ENCODE results near the gene SLC16A13.
"Not testable (repeated sequence)": the region's sequence is repeated elsewhere in the genome, so short reads cannot be mapped to it uniquely, and the experiment has no call there.

The SLC16A13 gene

DNA sequence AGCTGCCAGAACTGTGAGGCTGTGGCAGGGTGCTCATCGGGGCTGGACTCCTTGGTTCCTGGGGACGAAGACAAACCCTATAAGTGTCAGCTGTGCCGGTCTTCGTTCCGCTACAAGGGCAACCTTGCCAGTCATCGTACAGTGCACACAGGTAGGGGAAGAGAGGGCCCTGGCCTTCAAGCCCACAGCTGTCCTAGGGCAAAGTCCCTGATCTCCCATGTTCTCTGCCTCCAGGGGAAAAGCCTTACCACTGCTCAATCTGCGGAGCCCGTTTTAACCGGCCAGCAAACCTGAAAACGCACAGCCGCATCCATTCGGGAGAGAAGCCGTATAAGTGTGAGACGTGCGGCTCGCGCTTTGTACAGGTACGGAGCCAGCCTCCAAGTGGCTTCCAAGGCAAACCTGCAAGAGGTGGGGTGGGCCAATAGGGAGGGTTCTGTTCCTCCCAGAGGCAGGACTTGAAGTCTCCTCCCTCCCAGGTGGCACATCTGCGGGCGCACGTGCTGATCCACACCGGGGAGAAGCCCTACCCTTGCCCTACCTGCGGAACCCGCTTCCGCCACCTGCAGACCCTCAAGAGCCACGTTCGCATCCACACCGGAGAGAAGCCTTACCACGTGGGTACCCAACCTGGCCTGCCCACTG is 9.2 kb upstream of the SLC16A13 start:
- FAIRE-seq (no peak), DNase-seq (ENCODE audit: insufficient read length, low spot score) (no peak)

DNA sequence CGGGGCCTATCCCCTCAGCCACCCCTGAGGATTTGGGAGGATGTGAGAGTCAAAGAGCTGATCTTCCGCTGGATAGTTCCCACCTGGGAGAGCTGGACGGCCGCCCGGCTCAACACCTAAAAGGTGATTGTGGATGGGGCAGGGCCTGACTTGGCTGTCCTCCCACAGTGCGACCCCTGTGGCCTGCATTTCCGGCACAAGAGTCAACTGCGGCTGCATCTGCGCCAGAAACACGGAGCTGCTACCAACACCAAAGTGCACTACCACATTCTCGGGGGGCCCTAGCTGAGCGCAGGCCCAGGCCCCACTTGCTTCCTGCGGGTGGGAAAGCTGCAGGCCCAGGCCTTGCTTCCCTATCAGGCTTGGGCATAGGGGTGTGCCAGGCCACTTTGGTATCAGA is 8.5 kb upstream of the SLC16A13 start:
- DNase-seq (ENCODE audit: insufficient read length, low spot score) (no peak), FAIRE-seq (no peak)

DNA sequence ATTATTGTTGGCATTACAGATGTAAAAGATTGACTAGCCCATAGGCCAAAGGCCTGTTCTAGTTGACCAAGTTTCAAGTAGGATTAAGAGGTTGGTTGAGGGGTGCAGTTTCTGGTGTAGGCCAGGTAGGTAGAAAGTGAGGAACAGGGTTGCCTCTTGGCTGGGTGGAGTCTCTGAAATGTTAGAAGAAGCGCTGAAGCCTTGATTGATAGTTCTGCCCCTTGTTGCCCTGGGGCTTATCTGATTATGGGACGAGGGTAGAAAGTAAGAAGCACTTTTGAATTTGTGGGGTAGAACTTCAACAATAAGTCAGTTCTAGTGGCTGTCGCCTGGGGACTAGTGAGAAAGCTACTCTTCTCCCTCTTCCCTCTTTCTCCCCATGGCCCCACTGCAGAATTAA is 6.7 kb upstream of the SLC16A13 start:
- DNase-seq (ENCODE audit: insufficient read length, low spot score) (no peak), FAIRE-seq (no peak)

DNA sequence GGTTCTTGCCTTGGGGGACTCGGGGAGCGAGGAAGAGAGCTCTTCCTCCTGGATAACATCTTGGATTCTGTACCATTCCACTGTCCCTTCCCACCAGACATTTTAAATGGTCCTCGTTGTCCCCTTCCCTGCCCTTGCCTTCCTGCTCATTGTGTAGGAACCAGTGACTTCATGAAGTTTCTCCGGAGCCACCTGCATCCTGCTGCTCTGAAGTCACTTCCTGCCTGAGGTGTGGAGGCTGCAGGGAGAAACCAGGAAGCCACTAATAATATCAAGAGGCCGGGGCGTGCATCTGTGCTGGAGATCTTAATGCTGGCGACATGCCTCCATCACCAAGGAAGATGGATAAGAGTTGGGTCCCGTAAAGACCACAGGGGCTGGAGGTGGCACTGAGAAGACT is 6.2 kb upstream of the SLC16A13 start:
- DNase-seq (ENCODE audit: insufficient read length, low spot score) (no peak), FAIRE-seq (no peak)

DNA sequence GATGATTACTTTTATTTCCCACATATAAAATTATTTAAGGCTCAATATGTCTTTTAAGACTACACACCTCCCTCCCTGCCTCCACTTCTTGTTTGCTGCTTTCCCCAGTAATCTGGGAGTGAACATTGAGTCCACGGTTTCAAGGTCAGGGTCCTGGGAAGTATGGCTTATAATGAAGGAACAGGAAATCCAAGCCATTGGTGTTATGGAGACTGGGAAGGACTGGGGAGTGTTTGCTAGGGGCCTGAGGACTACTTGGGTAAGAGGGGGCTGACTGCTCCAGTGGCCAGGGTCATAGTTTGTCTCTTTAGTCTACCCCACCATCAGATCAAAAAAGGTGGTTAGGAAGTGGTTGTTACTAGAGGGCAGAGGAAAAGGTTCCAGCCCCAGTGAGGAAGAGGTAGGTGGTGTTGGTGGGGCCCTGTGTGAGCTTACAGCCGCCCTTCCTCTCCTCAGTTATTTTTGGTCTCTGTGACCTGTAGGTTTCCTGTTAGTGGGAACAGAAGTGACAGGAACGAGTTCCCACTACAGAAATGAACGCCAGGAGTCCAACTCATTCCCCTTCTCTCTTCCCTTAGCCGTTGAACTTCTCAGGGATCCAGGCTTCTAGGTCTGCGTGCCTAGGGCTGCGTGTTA is 742 bp upstream of the SLC16A13 start:
- DNase-seq (ENCODE audit: insufficient read length, low spot score) (no peak), FAIRE-seq (no peak)

DNA sequence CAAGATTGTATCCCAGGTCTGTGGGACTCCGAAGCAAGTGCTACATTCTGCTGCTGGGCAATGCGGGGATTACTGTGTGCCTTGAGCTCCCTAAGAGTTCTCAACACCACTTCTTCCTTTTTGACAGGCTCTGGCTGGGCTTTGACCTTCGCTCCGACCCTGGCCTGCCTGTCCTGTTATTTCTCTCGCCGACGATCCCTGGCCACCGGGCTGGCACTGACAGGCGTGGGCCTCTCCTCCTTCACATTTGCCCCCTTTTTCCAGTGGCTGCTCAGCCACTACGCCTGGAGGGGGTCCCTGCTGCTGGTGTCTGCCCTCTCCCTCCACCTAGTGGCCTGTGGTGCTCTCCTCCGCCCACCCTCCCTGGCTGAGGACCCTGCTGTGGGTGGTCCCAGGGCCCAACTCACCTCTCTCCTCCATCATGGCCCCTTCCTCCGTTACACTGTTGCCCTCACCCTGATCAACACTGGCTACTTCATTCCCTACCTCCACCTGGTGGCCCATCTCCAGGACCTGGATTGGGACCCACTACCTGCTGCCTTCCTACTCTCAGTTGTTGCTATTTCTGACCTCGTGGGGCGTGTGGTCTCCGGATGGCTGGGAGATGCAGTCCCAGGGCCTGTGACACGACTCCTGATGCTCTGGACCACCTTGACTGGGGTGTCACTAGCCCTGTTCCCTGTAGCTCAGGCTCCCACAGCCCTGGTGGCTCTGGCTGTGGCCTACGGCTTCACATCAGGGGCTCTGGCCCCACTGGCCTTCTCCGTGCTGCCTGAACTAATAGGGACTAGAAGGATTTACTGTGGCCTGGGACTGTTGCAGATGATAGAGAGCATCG is 2.4 kb downstream of the SLC16A13 start:
- no peak for DNase-seq (ENCODE audit: insufficient read length, low spot score)
- no peak for FAIRE-seq

DNA sequence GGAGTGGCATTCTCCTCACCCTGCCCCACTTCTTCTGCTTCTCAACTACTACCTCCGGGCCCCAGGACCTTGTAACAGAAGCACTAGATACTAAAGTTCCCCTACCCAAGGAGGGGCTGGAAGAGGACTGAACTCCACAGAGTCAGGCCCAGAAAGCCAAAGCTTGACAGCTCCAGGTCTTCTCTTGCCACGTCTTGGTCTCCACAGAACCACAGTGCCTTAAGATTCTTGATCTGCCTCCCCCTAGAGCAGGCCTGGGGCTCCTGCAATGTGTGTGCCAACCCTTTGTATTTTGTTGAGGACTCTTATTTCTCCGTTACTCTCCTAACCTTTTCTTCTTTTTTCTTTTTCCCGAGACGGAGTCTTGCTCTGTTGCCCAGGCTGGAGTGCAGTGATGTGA is 4.0 kb downstream of the SLC16A13 start:
- FAIRE-seq, result no peak

DNA sequence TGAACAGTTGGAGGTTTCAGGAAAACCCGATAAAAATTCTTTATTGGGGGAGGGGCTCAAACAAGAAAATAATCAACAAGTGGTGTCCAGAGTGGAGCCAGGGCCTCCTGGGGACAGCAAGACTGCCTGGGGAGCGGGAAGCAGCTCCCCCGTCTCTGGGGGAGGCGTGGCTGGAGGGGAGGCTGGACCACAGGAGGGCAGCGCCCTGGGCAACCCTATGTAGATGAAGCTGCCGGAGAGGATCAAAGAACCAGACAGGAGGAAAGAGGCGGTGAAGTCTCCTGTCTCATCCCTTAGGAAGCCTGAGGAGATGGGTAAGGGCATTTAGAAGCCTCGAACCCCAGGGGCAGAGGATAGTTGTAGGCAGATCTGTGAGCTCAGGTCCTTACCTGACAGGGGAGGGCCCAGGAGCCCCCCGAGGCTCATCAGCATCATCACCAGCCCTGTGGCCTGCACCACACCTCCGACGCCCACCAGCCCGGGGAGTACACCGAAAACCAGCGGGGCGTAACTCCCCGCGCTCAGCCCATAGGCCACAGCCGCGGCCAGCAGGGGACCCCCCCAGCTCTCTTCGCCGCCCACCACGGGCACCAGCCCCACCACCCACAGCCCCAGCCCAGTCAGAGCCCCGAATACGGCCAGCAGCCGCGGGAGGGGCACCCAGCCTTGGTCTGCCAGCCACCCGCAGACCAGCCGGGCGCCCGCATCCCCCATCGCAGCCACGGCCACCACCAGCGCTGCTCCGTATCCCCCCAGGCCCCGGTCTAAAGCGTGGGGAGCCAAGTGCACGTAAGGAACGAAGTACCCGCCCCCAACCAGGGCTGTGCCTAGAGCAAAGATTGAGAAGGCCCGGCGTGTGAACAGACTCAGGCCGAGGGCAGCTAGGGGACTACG is 6.0 kb downstream of the SLC16A13 start:
- peak; percentile 11 for FAIRE-seq
- DNase-seq (ENCODE audit: insufficient read length, low spot score), result no peak

More for the DNA sequence above, 4.0 kb downstream of the SLC16A13 start:
- DNase-seq (ENCODE audit: insufficient read length, low spot score), result no peak

DNA sequence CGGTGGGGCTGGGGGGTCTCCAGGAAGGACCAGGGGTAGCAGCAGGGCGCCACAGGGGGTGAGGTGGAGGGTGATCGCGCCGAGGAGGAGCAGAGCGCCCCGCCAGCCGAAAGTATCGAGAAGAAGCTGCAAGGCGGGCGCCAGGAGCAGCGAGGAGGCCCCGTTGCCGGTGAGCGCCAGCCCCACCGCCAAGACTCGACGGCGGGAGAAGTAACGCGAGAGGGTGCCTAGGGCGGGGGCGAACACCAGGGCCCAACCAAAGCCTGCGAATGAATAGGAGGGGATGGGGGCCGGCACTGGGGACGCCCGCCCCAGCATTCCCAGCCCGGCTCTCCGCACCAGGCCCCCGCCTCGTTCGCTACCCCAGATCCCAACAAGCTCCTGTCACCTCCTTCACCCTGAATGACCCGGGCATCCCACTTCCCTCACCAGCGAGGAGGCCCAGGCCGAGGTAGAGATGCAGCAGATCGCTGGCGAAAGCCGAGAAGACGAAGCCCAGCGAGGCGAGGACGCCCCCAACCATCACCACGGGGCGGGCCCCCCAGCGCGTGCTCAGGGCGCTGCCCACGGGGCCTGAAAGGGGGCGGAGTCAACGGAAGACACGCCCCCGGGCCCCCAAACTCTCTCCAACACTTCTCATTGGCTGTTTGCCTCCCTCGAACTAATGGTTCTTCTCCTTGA is 6.8 kb downstream of the SLC16A13 start:
- FAIRE-seq, result no peak
- DNase-seq (ENCODE audit: insufficient read length, low spot score), result no peak

DNA sequence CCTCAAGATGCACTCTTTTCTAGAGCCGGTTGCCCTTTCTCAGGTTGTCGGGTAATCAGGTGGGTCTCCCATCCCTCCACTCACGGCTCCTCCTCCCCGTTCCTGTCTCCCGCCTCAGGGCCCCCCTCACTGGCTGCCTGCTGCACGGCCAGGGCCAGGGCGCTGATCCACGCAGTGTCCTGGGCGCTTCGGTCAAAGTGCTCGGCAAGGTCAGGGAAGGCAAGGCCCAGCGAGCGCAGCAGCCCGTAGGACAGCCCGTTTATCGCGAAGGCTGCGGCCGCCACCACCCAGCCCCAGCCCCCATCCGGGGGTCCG is 7.3 kb downstream of the SLC16A13 start:
- DNase-seq (ENCODE audit: insufficient read length, low spot score), result no peak
- no peak for FAIRE-seq

DNA sequence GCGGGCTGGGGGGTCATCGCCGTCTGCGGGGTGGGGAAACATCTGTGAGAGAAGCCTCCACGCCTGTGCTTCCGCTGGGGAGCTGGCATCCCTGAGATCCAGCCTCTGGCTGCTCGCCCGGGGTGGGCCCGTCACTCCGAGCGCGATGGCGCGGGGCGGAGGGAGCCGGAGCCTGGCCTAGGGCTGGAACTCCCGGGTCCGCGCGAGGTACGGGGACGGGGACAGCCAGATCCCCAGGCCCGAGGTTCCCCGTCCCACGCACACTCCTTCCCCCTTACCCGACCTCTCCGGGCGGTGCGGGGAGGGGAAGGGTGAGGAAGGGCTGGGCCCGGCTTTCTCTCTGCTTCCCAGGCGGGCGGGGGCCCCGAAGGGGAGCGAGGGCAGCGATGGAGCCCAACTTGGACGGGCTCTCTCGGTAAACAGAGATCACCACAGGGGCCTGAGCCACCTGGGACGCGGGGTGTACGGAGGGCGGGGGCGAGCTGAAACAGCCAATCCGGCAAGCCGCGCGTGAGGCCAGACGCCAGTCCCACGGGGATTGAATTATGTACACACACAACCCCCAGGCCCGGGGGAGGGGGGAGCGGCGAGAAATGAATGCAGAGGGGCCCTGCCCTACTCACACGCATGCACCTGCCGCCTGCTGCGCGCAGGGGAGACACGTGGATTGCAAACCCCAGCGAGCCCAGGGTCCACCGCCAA is 7.8 kb downstream of the SLC16A13 start, which contains the start of gene SLC16A11:
TSS of gene SLC16A11 (minus strand) at position 596 of the 702 bp plus-strand sequence. CDS start at position 17, 579 bp downstream.
- no peak for DNase-seq (ENCODE audit: insufficient read length, low spot score)

DNA sequence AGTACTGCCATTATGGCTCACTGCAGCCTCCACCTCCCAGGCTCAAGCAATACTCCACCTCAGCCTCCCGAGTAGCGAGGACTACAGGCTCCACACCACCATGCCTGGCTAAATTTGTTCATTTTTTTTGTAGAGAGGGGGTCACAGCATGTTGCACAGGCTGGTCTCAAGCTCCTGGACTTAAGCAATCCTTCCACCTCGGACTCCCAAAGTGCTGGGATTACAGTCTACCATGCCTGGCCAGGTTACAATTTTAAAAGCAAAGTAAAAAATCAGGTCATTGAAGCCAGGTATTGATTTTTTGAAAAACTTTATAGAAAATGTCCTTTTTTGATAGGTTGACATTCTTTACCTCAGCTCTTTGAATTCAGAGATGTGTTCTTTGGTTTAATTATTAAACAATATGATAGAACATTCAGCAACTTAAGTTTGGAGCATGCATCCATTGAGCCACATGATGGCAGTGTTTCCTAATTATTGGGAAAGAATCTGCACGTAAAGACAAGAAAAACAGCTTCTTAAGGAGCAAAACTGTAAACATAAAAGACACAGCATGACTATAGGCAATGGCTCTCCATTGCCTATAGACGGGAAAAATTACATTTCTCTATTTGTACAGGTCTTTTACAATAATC is 9.8 kb downstream of the SLC16A13 start:
- DNase-seq (ENCODE audit: insufficient read length, low spot score) (no peak), FAIRE-seq (peak; percentile 90)

More for the DNA sequence above, 7.8 kb downstream of the SLC16A13 start, which contains the start of gene SLC16A11:
- FAIRE-seq, result no peak

DNA sequence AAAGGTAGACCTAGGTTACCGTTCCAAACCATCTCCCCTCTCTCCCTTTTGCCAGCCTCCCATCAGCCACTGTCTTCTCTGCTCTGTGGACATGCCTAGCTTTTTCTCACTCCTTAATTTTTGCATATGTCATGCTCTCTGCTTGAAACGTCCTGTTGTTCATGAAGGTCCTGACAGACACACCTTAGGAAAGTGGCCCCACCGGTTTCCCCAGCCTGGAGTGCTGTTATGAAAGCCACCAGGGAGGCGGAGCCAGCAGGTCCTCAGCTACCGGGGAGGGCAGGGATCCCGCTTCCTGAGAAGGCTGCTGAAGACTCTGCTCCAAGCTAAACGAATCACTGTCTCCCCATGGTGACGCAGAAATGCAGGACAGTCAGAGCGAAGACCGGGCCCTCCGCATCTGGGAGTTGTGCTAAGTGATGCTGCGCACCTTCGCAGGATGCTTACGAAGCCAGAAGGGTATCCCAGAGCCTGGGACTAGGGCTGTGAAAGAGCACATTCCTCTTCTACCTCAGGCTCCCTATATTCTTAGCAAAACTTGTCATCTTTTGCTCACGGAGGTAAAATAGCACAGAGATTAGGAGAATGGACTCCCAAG is 10.4 kb downstream of the SLC16A13 start:
- no peak for DNase-seq (ENCODE audit: insufficient read length, low spot score)
- FAIRE-seq, result peak; percentile 64

DNA sequence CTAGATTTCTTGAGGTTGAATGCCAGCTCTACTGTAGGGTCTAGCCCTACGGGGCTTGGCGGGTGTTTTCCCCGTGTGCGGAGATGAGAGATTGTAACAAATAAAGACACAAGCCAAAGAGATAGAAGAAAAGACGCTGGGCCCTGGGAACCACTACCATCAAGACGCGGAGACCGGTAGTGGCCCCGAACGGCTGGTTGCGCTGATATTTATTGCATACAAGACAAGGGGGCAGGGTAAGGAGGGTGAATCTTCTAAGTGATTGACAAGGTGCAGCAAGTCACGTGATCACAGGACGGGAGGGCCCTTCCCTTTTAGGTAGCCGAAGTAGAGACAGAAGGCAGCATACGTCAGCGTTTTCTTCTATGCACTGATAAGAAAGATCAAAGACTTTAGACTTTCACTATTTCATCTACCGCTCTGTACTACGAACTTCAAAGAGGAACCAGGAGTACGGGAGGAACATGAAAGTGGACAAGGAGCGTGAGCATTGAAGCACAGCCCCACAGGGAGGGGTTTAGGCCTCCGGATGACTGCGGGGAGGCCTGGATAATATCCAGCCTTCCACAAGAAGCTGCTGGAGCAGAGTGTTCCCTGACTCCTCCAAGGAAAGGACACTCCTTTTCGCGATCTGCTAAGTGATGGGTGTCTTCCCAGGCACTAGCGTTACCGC is 11.0 kb downstream of the SLC16A13 start:
- not testable (repeated sequence) for FAIRE-seq; DNase-seq (ENCODE audit: insufficient read length, low spot score)

DNA sequence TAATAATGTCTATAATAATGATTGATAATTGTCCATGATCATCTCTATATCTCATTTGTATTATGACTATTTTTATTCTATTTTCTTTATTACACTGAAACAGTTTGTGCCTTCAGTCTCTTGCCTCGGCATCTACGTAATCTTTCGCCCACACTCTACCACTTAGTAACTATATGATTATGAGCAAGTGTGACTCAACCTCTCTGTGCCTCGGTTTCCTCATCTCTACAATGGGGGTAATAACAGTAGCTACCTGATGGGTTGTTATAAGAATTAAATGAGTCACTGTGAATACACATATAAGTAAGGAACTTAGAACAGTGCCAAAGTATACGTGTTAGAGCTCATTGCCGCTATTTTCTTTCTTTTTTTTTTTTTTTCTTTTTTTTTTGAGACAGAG is 11.8 kb downstream of the SLC16A13 start:
- FAIRE-seq (no peak), DNase-seq (ENCODE audit: insufficient read length, low spot score) (no peak)

DNA sequence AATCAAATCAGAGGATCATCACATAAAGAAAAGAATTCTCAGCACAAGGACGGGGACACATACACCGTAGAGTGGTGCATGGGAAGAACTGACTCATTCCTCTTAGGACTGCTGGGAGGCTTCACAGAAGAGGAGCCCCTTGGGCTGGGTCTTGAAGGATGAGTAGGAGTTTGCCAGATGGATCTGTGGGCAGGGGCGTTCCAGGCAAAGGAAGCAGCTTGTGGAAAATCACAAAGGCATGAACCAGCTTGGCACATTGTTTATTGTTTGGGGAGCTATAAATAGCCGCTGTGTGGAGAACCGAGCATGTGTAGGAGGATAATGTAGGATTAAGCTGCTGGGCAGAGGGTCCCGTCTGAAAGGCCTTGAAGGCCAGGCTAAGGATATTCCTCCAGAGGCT is 13.2 kb downstream of the SLC16A13 start:
- DNase-seq (ENCODE audit: insufficient read length, low spot score) (no peak), FAIRE-seq (no peak)

DNA sequence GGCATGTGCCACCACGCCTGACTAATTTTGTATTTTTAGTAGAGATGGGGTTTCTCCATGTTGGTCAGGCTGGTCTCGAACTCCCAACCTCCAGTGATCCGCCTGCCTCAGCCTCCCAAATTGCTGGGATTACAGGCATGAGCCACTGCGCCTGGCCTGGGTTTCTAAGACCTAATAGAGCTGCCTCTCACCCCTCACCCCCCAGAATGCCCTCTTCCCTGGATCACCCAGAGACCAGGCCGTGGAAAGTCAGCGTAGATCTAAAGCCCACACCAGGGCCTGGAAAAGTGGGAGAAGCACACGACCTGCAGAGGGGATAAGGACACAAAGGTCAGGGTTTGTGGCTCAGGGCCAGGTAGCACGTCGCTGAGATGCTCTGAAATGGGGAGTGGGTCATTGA is 14.8 kb downstream of the SLC16A13 start:
- not testable (repeated sequence) for DNase-seq (ENCODE audit: insufficient read length, low spot score); FAIRE-seq

DNA sequence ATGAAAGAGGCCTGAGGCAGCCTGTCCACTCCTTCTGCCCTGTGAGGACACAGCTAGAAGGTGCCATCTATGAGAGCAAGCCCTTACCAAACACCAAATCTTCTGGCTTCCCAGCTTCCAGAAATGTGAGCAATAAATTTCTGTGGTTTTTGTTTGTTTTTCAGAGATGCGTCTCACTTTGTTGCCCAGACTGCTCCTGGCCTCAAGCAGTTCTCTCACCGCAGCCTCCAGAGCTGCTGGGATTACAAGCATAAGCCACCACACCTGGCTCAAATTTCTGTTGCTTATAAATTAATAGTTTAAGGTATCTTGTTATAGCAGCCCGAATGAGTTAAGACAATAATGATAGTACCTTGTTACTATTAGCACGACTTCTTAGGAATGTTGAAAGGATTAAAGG is 20.6 kb downstream of the SLC16A13 start:
- DNase-seq (ENCODE audit: insufficient read length, low spot score) (no peak), FAIRE-seq (no peak)

All from GM19239 (cell line).